ENCODE results near the gene POFUT1. TPM values are rescaled to one million over a fixed set of nuclear protein-coding genes. Genes with fewer than 3 reads are reported as not detected.

The POFUT1 gene
- total and polyA plus RNA-seq, 9 of the 15 experiments (the other 6 are each of a cell fraction or from before 2014, with no cell fraction given): 3.5 to 44.7 (median 23.5) TPM

- H3K9me3 ChIP-seq (replicated peaks; ENCODE audit: control insufficient read depth, insufficient read depth, low read depth, low read length): no peaks in the 10 kb centered on the region
- no TSS peak for BruUV-seq (replicated peaks)
- DNase-seq (ENCODE audit: extremely low read depth in 1 of 4, low spot score in 3 of 4): no peak
- H3K36me3 ChIP-seq (ENCODE audit: control insufficient read depth, insufficient read depth, low read length): peaks cover 55% of the 10 kb centered on the region
- in situ Hi-C loops (cut with MboI) (no loop called here), intact Hi-C loops (cut with micrococcal nuclease) (no loop called here)
- H3K9ac ChIP-seq (ENCODE audit: insufficient read depth in 1 of 2, low read depth in 2 of 2, low read length in 2 of 2): no peak overlapping the region
- H4K20me1 ChIP-seq (replicated peaks; ENCODE audit: control insufficient read depth, insufficient read depth, low read length): peaks cover 4% of the 10 kb centered on the region; the same call in 1 of the 2 replicates
- 0 out of 2 replicates have a peak, but pooled peaks have one; percentile 1 for TF ChIP-seq C11orf30 (IDR thresholded peaks at IDR 0.05; ENCODE audit: low read depth)
- TF ChIP-seq ZNF436 (CRISPR knock-in tag; IDR thresholded peaks at IDR 0.05): no peak
- peaks cover 2% of the 10 kb centered on the region for H3K9me1 ChIP-seq (ENCODE audit: control insufficient read depth, insufficient read depth, low read length)
- ChIA-PET POLR2A (interaction anchor here (0.6 to 1.3 kb wide), 4 partner anchors 9 to 42 kb away, joined by 3 to 6 read pairs (median 3); no protein-coding TSS in a partner anchor), CTCF (ENCODE audit: low intra/inter-chr PET ratio) (no interaction called here)
- H3K27me3 ChIP-seq (ENCODE audit: control insufficient read depth in 2 of 2, insufficient read depth in 2 of 2, low read length in 2 of 2): no peaks in the 10 kb centered on the region
- no peak overlapping the region for H3K27ac ChIP-seq (ENCODE audit: extremely low read depth, low read depth, low read length)
- no peaks in the 10 kb centered on the region for H3K79me2 ChIP-seq (ENCODE audit: control insufficient read depth, insufficient read depth, low read length)
- no peak for ATAC-seq
- no peak overlapping the region for H2AFZ ChIP-seq (ENCODE audit: low read depth, low read length)
- WGBS (ENCODE audit: insufficient coverage, low coverage, missing lambda C conversion rate): 89% methylated on average over 3 of the region's 3 CpGs
- H3K4me1 ChIP-seq (replicated peaks in 1 of 2; ENCODE audit: control insufficient read depth in 2 of 2, insufficient read depth in 2 of 2, low read length in 2 of 2): no peaks in the 10 kb centered on the region
- no peak overlapping the region for H3K4me3 ChIP-seq
- FAIRE-seq: no peak
- H3K4me2 ChIP-seq (ENCODE audit: insufficient read depth, low read length): no peak overlapping the region
Observed at GRCh38 chr20:32236048-32236533, 28.4 kb downstream of the POFUT1 start.

DNA sequence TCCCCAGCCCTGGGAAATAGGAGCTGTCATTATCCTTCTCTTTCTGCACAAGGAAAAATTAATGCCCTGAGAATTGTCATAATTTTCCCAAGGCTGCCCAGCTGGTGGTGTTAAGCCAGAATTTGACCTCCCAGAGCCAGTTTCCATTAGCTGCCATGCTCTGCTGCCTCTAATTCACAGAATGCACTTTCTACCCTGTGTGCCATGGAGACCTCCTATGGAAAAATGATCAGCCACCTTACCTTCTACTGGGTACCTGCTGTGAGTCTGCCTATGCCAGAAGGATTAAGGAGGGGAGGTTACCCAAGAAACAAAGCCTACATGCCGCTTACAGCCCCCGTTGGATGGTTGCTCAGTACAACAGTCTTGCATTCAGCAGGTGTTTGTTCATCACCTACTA, 29.1 kb downstream of the POFUT1 start:
- CTCF ChIA-PET (ENCODE audit: low intra/inter-chr PET ratio): no interaction called here
- in situ Hi-C loops (cut with MboI): no loop called here
- WGBS (ENCODE audit: insufficient coverage, low coverage, missing lambda C conversion rate): 95% methylated on average over 2 of the region's 2 CpGs

More for the DNA sequence above, 29.1 kb downstream of the POFUT1 start:
- H3K79me2 ChIP-seq (ENCODE audit: control insufficient read depth, insufficient read depth, low read length): no peaks in the 10 kb centered on the region
- intact Hi-C loops (cut with micrococcal nuclease): no loop called here
- H3K9me1 ChIP-seq (ENCODE audit: control insufficient read depth, insufficient read depth, low read length): no peaks in the 10 kb centered on the region
- TF ChIP-seq YY1 (IDR thresholded peaks at IDR 0.05; ENCODE audit: borderline replicate concordance in 1 of 3, control insufficient read depth in 1 of 3, extremely low read depth in 1 of 3, insufficient read depth in 3 of 3, insufficient read length in 1 of 3, insufficient replicate concordance in 2 of 3, low read depth in 1 of 3, low read length in 2 of 3): no peak
- 0 out of 2 replicates have a peak, but pooled peaks have one; percentile 18 for TF ChIP-seq ZKSCAN1 (IDR thresholded peaks at IDR 0.05; ENCODE audit: low read depth, low read length)
- H2AFZ ChIP-seq (ENCODE audit: low read depth, low read length): no peak overlapping the region
- no TSS peak for BruUV-seq (replicated peaks)
- no peak overlapping the region for H3K9ac ChIP-seq (ENCODE audit: insufficient read depth in 1 of 2, low read depth in 2 of 2, low read length in 2 of 2)
- FAIRE-seq: no peak
- no peak; the same call in 2 of the 3 replicates for ATAC-seq
- H4K20me1 ChIP-seq (replicated peaks; ENCODE audit: control insufficient read depth, insufficient read depth, low read length): peaks cover 4% of the 10 kb centered on the region; the same call in 1 of the 2 replicates
- no peak overlapping the region for H3K4me3 ChIP-seq
- no peak overlapping the region for H3K4me2 ChIP-seq (ENCODE audit: insufficient read depth, low read length)
- peaks cover 48% of the 10 kb centered on the region for H3K36me3 ChIP-seq (ENCODE audit: control insufficient read depth, insufficient read depth, low read length)
- no peaks in the 10 kb centered on the region for H3K9me3 ChIP-seq (replicated peaks; ENCODE audit: control insufficient read depth, insufficient read depth, low read depth, low read length)
- POLR2A ChIA-PET: interaction anchor here (0.7 to 1.3 kb wide), 3 partner anchors 9 to 406 kb away, joined by 3 read pairs; no protein-coding TSS in a partner anchor
- H3K27ac ChIP-seq (ENCODE audit: extremely low read depth, low read depth, low read length): no peak overlapping the region
- no peaks in the 10 kb centered on the region for H3K27me3 ChIP-seq (ENCODE audit: control insufficient read depth in 2 of 2, insufficient read depth in 2 of 2, low read length in 2 of 2)
- no peak for DNase-seq (ENCODE audit: extremely low read depth in 1 of 4, low spot score in 3 of 4)
- H3K4me1 ChIP-seq (replicated peaks in 1 of 2; ENCODE audit: control insufficient read depth in 2 of 2, insufficient read depth in 2 of 2, low read length in 2 of 2): no peaks in the 10 kb centered on the region

Measured in K562 (cell line).